DOHH2 (cell line): Measurements from ENCODE around the gene C1orf116.
"Not testable (repeated sequence)": the region's sequence is repeated elsewhere in the genome, so short reads cannot be mapped to it uniquely, and the experiment has no call there.

ENCODE experiments used
- H3F3A ChIP-seq: fragments of 200-600 bp; sonication (generic), shearing (Covaris generic); 2 replicates; pipeline ENCODE4 v1.6.0; 2016; ENCODE audit warnings: antibody characterized with exemption, mild to moderate bottlenecking; ENCODE audit not compliant: control insufficient read depth, insufficient read depth
- H3K27ac ChIP-seq: fragments of 200-600 bp; sonication (generic); 2 replicates; pipeline ENCODE4 v1.5.1; 2014; ENCODE audit warnings: low read depth, mild to moderate bottlenecking, low read length, moderate library complexity
- H3K27me3 ChIP-seq: fragments of 200-600 bp; sonication (generic); 2 replicates; pipeline ENCODE4 v1.6.1; 2014; ENCODE audit warnings: mild to moderate bottlenecking, low read length, mixed read lengths; ENCODE audit not compliant: control insufficient read depth
- H3K36me3 ChIP-seq: fragments of 200-600 bp; sonication (generic); 2 replicates; pipeline ENCODE4 v1.6.1; 2014; ENCODE audit warnings: mild to moderate bottlenecking, low read length, moderate library complexity, mixed read lengths; ENCODE audit not compliant: control insufficient read depth
- H3K4me1 ChIP-seq: fragments of 200-600 bp; sonication (generic); 2 replicates; pipeline ENCODE4 v1.6.1; 2014; ENCODE audit warnings: mild to moderate bottlenecking, low read length, mixed read lengths; ENCODE audit not compliant: control insufficient read depth
- H3K4me2 ChIP-seq: fragments of 200-600 bp; sonication (generic); 2 replicates; pipeline ENCODE4 v1.6.0; 2014; ENCODE audit warnings: mild to moderate bottlenecking, low read length, moderate library complexity
- H3K4me3 ChIP-seq: fragments of 200-600 bp; sonication (generic); 2 replicates; pipeline ENCODE4 v1.5.1; 2014; ENCODE audit warnings: mild to moderate bottlenecking, low read length, mixed read lengths
- H3K79me2 ChIP-seq: fragments of 200-600 bp; sonication (generic); 2 replicates; pipeline ENCODE4 v1.6.1; 2014; ENCODE audit warnings: mild to moderate bottlenecking, low read length, mixed read lengths; ENCODE audit not compliant: control insufficient read depth
- H3K9me2 ChIP-seq: fragments of 200-600 bp; sonication (generic); replicated peaks from 2 replicates; pipeline ENCODE4 v1.6.1; 2014; ENCODE audit warnings: mild to moderate bottlenecking, low read length, mixed read lengths; ENCODE audit not compliant: control insufficient read depth
- H3K9me3 ChIP-seq: fragments of 200-600 bp; sonication (generic); 2 replicates; pipeline ENCODE4 v1.6.1; 2014; ENCODE audit warnings: antibody characterized with exemption, low read length, mixed read lengths; ENCODE audit not compliant: control insufficient read depth, insufficient read depth
- H4K20me1 ChIP-seq: fragments of 200-600 bp; sonication (generic); 2 replicates; pipeline ENCODE4 v1.6.0; 2014; ENCODE audit warnings: low read depth, mild to moderate bottlenecking, antibody characterized with exemption, low read length, moderate library complexity; ENCODE audit not compliant: control insufficient read depth, insufficient read depth
- CTCF ChIP-seq: fragments of 200-600 bp; sonication (generic); IDR thresholded peaks from one replicate; pipeline ENCODE4 v1.5.1; 2014; ENCODE audit warnings: antibody characterized with exemption, mild to moderate bottlenecking, low read depth, low read length; ENCODE audit not compliant: poor library complexity, severe bottlenecking
- EZH2phosphoT487 ChIP-seq: fragments of 200-600 bp; sonication (generic); IDR thresholded peaks from 2 replicates; pipeline ENCODE4 v1.6.1; 2017; ENCODE audit warnings: borderline replicate concordance, mild to moderate bottlenecking, antibody characterized with exemption, low read length, moderate library complexity, mixed read lengths

C1orf116 gene

GRCh38 chr1:207047505-207047904, 14.9 kb upstream of the C1orf116 start:
- Histone ChIP-seq H3K4me2 (no peak overlapping the region), H3K4me3 (no peak overlapping the region), H3K27ac (no peak overlapping the region)

GRCh38 chr1:207045453-207045852, 12.9 kb upstream of the C1orf116 start:
- no peaks in the 10 kb centered on the region for H3F3A ChIP-seq
- H3K4me3 ChIP-seq, result no peak overlapping the region
- H3K27ac ChIP-seq, result no peak overlapping the region
- peaks cover 5% of the 10 kb centered on the region for H3K27me3 ChIP-seq
- peaks cover 46% of the 10 kb centered on the region for H3K79me2 ChIP-seq
- H3K9me2 ChIP-seq, result no peaks in the 10 kb centered on the region
- peaks cover 33% of the 10 kb centered on the region for H3K36me3 ChIP-seq
- TF ChIP-seq CTCF (no peak), EZH2phosphoT487 (no peak)
- H3K9me3 ChIP-seq, result no peaks in the 10 kb centered on the region
- H3K4me2 ChIP-seq, result no peak overlapping the region
- peaks cover 3% of the 10 kb centered on the region; the same call in 1 of the 2 replicates for H4K20me1 ChIP-seq
- peaks cover 4% of the 10 kb centered on the region for H3K4me1 ChIP-seq

More at GRCh38 chr1:207047505-207047904, 14.9 kb upstream of the C1orf116 start:
- H4K20me1 ChIP-seq, result peaks cover 3% of the 10 kb centered on the region; the same call in 1 of the 2 replicates
- H3K36me3 ChIP-seq, result peaks cover 36% of the 10 kb centered on the region
- TF ChIP-seq CTCF (no peak), EZH2phosphoT487 (no peak)
- peaks cover 13% of the 10 kb centered on the region for H3K4me1 ChIP-seq
- peaks cover 4% of the 10 kb centered on the region; the same call in 1 of the 2 replicates for H3K9me3 ChIP-seq
- H3K79me2 ChIP-seq, result peaks cover 49% of the 10 kb centered on the region
- peaks cover 21% of the 10 kb centered on the region for H3K27me3 ChIP-seq
- no peaks in the 10 kb centered on the region for H3K9me2 ChIP-seq
- H3F3A ChIP-seq, result peaks cover 4% of the 10 kb centered on the region; the same call in 1 of the 2 replicates

- not testable (repeated sequence) for H3K4me1 ChIP-seq, H3K27ac ChIP-seq, H3K9me2 ChIP-seq, H3F3A ChIP-seq, H3K79me2 ChIP-seq, H3K4me3 ChIP-seq, H3K4me2 ChIP-seq, H3K36me3 ChIP-seq, H3K9me3 ChIP-seq, H4K20me1 ChIP-seq
- peaks cover 14% of the 10 kb centered on the region for H3K27me3 ChIP-seq
These were observed 8.8 kb upstream of the C1orf116 start for GRCh38 chr1:207041397-207041796.

GRCh38 chr1:207040181-207040533, 7.6 kb upstream of the C1orf116 start:
- Histone ChIP-seq H3F3A (no peaks in the 10 kb centered on the region), H3K27me3 (peaks cover 18% of the 10 kb centered on the region), H3K4me2 (no peak overlapping the region), H3K4me1 (no peaks in the 10 kb centered on the region), H3K79me2 (no peaks in the 10 kb centered on the region), H3K27ac (no peak overlapping the region), H3K9me3 (no peaks in the 10 kb centered on the region), H3K4me3 (no peak overlapping the region), H4K20me1 (no peaks in the 10 kb centered on the region), H3K9me2 (no peaks in the 10 kb centered on the region), H3K36me3 (peaks cover 3% of the 10 kb centered on the region)
- TF ChIP-seq EZH2phosphoT487 (no peak), CTCF (no peak)
